GM23338 (cell line): Measurements from ENCODE around the gene TEKT3.

Experiments used
- EZH2 ChIP-seq: fragments of 200-600 bp; sonication (generic); IDR thresholded peaks from one replicate; pipeline ENCODE4 v1.8.0; 2017; ENCODE audit warnings: antibody characterized with exemption, mild to moderate bottlenecking, low read depth; ENCODE audit not compliant: unreplicated experiment
- EZH2phosphoT487 ChIP-seq: fragments of 200-600 bp; sonication (generic); IDR thresholded peaks from one replicate; pipeline ENCODE4 v1.8.1; 2018; ENCODE audit warnings: antibody characterized with exemption; ENCODE audit not compliant: unreplicated experiment
- JUNB ChIP-seq: IDR thresholded peaks from one replicate; pipeline ENCODE4 v1.6.1; 2016; ENCODE audit warnings: antibody characterized with exemption; ENCODE audit not compliant: unreplicated experiment
- NANOG ChIP-seq: IDR thresholded peaks from 2 replicates; pipeline ENCODE4 v1.6.1; 2016; ENCODE audit warnings: antibody characterized with exemption, borderline replicate concordance
- POLR2AphosphoS5 ChIP-seq: IDR thresholded peaks from 2 replicates; pipeline ENCODE4 v1.6.1; 2016; ENCODE audit warnings: antibody characterized with exemption, low read depth
- TF ChIP-seq, protein P1 (sequence below): IDR thresholded peaks from one replicate; pipeline ENCODE4 v1.6.1; 2018; ENCODE audit warnings: antibody characterized with exemption; ENCODE audit not compliant: unreplicated experiment
- TF ChIP-seq, protein P2 (sequence below), 2 experiments: fragments of 200-600 bp in 1 of 2; sonication (generic) in 1 of 2; conservative IDR thresholded peaks; 2 replicates each; pipeline versions ENCODE4 v1.5.1 to v1.6.1; 2016 to 2017; ENCODE audit warnings: antibody characterized with exemption in 2 of 2, low read depth in 2 of 2, mild to moderate bottlenecking in 2 of 2, moderate library complexity in 1 of 2
- TF ChIP-seq, protein P3 (sequence below): IDR thresholded peaks from 2 replicates; pipeline ENCODE4 v1.6.1; 2016; ENCODE audit warnings: antibody characterized with exemption

DNA sequence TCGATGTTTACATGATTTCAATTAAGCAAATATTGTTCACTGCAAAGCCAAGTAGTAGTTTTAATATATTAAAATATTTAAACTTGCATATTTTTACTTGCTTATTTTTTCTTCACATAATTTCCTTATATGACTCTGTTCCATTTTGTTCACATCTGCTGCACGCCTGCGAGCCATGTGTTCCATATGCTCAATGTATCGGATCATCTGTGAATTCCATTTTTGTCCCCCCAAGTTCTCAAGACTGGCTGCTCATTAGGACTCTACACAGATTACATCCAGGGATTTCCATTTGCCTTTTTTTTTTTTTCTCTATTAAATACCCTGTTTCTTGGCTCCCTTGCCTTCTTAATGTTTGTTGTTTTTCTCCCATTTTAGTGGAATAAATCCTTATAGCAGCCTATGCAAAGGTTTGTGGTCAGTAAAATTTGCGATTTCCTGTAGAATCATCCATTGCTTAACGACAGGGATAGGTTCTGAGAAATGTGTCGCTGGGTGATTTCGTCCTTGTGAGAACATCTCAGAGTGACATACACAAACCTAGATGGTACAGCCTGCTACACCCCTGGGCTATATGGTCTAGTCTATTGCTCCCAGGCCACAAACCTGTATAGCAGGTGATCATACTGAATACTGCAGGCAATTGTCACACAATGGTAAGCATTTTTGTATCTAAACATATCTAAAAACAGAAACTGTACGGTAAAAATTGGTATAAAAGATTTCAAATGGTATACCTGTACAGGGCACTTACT is 30.2 kb upstream of the TEKT3 start:
- TF ChIP-seq POLR2AphosphoS5 (no peak), EZH2 (no peak), JUNB (no peak), EZH2phosphoT487 (no peak), NANOG (no peak)
- TF ChIP-seq, protein P1, sequence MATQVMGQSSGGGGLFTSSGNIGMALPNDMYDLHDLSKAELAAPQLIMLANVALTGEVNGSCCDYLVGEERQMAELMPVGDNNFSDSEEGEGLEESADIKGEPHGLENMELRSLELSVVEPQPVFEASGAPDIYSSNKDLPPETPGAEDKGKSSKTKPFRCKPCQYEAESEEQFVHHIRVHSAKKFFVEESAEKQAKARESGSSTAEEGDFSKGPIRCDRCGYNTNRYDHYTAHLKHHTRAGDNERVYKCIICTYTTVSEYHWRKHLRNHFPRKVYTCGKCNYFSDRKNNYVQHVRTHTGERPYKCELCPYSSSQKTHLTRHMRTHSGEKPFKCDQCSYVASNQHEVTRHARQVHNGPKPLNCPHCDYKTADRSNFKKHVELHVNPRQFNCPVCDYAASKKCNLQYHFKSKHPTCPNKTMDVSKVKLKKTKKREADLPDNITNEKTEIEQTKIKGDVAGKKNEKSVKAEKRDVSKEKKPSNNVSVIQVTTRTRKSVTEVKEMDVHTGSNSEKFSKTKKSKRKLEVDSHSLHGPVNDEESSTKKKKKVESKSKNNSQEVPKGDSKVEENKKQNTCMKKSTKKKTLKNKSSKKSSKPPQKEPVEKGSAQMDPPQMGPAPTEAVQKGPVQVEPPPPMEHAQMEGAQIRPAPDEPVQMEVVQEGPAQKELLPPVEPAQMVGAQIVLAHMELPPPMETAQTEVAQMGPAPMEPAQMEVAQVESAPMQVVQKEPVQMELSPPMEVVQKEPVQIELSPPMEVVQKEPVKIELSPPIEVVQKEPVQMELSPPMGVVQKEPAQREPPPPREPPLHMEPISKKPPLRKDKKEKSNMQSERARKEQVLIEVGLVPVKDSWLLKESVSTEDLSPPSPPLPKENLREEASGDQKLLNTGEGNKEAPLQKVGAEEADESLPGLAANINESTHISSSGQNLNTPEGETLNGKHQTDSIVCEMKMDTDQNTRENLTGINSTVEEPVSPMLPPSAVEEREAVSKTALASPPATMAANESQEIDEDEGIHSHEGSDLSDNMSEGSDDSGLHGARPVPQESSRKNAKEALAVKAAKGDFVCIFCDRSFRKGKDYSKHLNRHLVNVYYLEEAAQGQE = no peak
- TF ChIP-seq, protein P2, sequence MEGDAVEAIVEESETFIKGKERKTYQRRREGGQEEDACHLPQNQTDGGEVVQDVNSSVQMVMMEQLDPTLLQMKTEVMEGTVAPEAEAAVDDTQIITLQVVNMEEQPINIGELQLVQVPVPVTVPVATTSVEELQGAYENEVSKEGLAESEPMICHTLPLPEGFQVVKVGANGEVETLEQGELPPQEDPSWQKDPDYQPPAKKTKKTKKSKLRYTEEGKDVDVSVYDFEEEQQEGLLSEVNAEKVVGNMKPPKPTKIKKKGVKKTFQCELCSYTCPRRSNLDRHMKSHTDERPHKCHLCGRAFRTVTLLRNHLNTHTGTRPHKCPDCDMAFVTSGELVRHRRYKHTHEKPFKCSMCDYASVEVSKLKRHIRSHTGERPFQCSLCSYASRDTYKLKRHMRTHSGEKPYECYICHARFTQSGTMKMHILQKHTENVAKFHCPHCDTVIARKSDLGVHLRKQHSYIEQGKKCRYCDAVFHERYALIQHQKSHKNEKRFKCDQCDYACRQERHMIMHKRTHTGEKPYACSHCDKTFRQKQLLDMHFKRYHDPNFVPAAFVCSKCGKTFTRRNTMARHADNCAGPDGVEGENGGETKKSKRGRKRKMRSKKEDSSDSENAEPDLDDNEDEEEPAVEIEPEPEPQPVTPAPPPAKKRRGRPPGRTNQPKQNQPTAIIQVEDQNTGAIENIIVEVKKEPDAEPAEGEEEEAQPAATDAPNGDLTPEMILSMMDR (conservative IDR thresholded peaks at IDR 0.05; ENCODE audit: low read depth in 2 of 2) = no peak
- TF ChIP-seq, protein P3, sequence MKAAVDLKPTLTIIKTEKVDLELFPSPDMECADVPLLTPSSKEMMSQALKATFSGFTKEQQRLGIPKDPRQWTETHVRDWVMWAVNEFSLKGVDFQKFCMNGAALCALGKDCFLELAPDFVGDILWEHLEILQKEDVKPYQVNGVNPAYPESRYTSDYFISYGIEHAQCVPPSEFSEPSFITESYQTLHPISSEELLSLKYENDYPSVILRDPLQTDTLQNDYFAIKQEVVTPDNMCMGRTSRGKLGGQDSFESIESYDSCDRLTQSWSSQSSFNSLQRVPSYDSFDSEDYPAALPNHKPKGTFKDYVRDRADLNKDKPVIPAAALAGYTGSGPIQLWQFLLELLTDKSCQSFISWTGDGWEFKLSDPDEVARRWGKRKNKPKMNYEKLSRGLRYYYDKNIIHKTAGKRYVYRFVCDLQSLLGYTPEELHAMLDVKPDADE = no peak
